ENCODE data around the gene POLE4.

POLE4 gene, protein sequence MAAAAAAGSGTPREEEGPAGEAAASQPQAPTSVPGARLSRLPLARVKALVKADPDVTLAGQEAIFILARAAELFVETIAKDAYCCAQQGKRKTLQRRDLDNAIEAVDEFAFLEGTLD

GRCh38 chr2:74958274-74959105 is at the start of gene POLE4:
TSS of gene POLE4 (plus strand) at chr2:74958643. CDS start at chr2:74958680, 37 bp downstream.
- no peak for FAIRE-seq
- DNase-seq (ENCODE audit: low spot score), result peak; percentile 14

GRCh38 chr2:74908748-74909444 is 49.5 kb upstream of the POLE4 start:
- no peak for DNase-seq (ENCODE audit: low spot score)
- no peak for FAIRE-seq

DNA sequence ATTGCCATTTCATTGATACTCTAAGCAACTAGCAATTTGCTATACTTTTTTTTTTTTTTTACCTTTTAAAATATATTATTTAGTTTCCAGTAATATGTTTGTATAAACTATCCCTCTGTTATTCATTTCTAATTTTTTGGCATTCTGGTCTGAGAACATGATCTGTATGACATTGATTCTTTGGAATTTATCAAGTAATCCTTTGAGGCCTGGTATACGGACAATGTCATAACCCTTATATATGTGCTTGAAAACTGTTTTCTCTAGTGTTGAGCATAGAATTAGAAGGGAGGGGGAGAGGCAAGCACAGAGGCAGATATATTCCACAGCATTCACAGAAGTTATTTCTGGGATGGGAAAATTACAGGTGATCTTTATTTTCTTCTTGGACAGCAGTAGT is 48.2 kb upstream of the POLE4 start:
- FAIRE-seq (no peak), DNase-seq (ENCODE audit: low spot score) (no peak)

- DNase-seq (ENCODE audit: low spot score) (no peak), FAIRE-seq (no peak)
Measured at GRCh38 chr2:74911061-74911460, 47.4 kb upstream of the POLE4 start.

GRCh38 chr2:74915743-74916142 is 42.7 kb upstream of the POLE4 start:
- FAIRE-seq, result peak; percentile 77
- DNase-seq (ENCODE audit: low spot score), result peak; percentile 50

DNA sequence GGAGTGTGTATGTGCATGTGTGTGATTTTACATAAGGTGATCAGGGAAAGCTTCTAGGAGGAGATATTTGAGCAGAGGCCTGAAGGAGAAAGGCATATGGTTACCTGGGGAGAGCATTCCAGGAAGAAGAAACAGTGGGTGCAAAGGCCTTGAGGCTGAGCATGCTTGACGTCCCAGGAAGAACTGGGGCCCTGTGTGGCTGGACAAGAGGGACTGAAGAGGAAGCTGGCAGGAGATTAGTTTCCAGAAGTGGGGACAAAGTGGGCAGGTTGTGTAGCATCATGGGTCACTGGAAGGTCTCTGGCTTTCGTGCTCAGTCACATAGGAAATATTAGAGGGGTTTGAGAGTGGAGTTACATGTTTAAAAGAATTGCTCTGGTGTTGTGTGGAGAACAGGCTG is 42.0 kb upstream of the POLE4 start:
- DNase-seq (ENCODE audit: low spot score) (no peak), FAIRE-seq (no peak)

- FAIRE-seq (peak; percentile 10), DNase-seq (ENCODE audit: low spot score) (peak; percentile 47)
Measured at GRCh38 chr2:74917702-74918619, 40.5 kb upstream of the POLE4 start.

DNA sequence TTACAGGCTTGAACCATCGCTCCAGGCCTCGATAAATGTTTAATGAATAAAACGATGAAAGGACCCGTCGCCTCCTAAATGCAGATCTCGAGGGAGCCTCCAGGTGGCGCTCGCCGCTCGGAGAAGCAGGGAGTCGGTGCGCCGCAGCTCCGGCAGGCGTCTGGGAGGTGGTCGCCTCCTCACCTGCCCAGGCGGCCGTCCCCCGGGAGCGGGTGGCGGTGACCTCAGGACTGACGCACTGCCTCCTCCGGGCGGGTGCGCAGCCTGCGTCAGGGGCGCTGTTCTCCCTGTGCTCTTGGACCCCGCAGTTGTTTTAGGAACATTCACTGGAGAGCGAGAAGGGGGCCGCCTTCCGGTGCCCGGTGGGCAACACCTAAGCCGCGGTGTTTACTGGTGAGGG is 38.6 kb upstream of the POLE4 start:
- no peak for FAIRE-seq
- no peak for DNase-seq (ENCODE audit: low spot score)

DNA sequence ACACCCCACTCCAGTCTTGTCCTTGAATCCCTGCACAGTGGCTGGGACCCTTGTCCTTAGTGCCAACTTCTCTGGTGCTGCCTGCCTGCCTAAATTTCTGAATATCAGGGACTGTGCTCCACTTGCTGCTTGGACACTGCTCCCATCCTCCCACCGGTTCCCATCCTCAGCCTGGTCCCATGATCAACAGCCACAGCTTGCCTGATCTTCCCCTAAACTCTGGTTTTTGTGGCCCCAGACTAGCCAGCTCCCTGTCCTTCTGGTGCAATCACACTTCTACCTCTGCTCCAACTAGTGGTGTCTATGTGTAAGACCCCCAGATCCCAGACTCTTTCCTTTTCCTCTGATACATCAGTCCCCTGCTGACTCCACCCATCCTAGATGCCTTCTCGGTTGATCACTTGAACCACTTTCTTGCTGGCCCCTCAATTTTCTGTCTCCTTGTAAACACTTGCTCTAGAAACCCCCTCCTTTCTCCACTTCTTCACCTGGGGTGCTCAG is 37.2 kb upstream of the POLE4 start:
- DNase-seq (ENCODE audit: low spot score), result no peak
- FAIRE-seq, result no peak

DNA sequence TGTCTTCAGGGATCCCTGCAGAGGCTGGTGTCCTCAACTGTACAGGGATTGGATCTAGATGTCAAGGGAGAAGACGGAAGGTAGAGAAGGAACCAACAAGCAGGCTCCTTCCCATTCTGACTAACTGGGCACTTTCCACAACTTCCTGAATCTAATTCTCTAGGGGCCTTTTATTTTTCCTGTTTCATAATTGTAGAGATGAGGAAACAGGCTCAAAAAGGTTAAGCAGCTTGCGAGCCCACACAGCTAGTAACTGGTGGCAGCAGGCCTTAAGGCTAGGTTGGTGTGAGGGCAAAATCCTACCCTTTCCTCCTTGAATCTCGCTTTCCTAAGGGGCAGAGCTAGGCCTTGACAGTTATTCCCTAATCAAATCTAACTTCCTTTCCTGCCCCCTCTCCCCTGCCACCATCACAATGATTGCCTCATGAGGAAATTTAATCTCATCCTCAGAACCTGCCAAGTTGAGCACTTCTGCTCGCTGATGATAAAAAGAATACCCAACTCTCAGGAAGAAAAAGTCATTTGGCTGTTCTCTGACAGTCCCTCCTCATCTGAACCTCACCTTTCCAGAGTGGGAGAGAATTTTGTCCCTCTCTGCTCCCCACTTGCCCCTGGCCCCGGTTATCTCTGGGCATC is 35.7 kb upstream of the POLE4 start:
- FAIRE-seq (no peak), DNase-seq (ENCODE audit: low spot score) (no peak)

GRCh38 chr2:74924463-74925265 is 33.8 kb upstream of the POLE4 start:
- DNase-seq (ENCODE audit: low spot score) (no peak), FAIRE-seq (no peak)

DNA sequence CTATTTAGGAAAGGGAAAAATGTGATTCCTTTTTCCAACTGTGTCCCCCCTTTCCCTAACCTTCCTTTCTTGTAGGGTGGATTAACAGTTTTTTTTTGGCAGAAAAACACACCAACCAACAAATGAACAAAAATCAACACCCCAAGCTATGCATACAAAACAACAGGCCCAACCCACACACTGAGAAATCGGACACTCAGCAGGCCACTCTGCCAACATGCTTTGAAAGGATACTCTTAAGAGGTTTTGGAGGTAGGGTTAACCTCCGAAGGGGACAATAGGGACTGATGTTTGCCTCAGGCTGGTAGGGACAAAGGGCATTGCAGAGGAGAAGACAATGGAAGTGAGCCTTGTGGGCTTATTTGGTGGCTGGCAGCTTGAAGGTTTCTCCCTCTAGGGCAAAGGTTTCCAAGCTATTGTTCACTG is 33.1 kb upstream of the POLE4 start:
- FAIRE-seq, result no peak

DNA sequence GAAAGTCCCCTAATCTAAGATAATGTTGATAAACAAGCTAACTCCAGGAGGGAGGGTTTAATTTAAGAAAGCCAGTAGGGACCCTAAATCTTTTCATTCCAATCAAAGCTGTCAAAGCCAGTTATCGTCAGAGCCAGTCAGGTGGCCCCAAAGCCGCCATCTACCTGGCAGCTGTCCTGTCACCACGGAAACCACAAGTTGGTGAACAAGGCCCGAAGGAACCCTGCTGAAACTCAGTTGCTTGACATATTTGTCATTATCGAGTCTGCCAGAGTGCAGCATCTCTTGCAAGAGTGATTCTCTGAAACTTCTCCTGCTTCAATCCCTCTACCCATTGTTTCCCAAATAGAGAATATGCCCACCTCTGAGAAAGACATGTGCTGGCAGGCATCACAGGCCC is 30.8 kb upstream of the POLE4 start:
- FAIRE-seq (no peak), DNase-seq (ENCODE audit: low spot score) (no peak)

More for the DNA sequence above, 33.1 kb upstream of the POLE4 start:
- no peak for DNase-seq (ENCODE audit: low spot score)

DNA sequence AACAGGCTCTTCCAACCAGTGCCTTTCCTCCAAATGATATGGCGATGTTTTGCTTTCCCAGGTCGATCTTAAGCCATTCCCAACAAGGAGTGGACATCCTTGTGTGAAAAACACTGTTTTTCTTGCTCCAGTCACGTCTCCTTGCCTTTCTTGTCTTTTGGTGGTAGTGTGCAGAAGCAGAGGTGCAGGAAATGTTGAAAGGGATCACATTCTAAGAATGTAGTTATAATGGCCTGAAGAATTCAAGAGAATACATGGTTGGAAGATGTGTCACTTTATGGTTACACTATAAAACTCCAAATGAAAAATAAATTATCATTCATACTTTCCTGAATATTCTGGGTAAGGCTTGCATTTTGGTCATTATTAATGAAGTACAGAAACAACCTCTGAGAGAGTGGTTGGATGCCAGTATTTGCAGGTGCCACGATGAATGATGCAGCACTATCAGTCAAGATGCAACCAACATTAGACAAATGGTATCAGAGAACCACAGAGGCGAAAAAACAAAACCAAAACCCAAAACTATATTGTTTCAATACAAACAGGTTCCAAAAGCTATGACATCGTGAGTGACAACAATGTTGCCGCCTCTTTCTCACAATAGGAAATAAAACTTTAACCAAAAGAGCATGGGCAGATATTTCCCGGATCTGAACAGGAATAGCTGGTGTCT is 27.5 kb upstream of the POLE4 start:
- FAIRE-seq (no peak), DNase-seq (ENCODE audit: low spot score) (no peak)

DNA sequence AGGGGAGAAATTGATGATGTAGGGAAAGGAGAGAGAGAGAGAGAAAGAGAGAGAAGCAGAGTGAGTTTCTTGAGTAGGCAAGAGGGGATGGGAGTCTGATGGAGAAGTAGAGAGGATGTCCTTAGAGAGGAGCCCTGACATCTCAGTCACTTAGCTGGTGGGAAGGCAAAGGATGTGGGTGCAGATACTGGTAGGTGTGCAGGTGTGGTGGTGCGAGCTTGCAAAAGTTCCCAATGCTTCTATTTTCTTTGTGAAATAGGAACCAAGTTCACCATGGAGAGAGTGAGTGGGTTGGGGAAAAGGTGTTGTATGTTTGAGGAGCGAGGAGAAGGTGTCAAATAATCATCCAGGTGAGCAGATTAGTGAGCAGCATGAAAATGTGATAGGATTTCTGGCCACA is 26.5 kb upstream of the POLE4 start:
- DNase-seq (ENCODE audit: low spot score) (no peak), FAIRE-seq (no peak)

GRCh38 chr2:74935975-74936391 is 22.5 kb upstream of the POLE4 start:
- FAIRE-seq, result no peak
- DNase-seq (ENCODE audit: low spot score), result no peak

DNA sequence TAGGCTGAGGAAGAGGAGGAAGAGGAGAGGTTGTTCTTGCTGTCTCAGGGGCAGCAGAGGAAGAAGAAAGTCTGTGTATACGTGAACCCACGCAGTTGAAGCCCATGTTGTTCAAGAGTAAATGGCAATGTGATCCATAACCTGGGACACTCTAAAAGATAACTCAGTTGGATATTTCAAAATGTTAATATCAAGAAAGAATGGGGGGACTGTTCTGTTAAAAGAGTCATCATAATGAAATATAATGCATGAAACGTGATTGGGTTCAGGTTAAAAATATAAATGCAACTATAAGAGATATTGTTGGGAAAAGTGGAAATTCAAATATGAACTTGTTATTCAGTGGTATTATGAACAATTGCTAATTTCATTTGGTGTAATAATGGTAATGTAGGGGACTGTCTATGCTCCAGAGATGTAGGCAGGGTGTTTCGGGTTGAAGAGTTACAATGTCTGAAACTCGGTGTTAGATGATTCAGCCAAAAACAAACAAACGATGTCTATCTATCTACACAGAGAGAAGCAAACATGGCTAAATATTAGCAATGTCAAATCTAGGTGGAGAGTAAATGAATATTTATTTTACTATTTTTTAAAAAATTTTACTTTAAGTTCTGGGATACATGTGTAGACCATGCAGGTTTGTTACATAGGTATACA is 21.1 kb upstream of the POLE4 start:
- no peak for FAIRE-seq
- no peak for DNase-seq (ENCODE audit: low spot score)

DNA sequence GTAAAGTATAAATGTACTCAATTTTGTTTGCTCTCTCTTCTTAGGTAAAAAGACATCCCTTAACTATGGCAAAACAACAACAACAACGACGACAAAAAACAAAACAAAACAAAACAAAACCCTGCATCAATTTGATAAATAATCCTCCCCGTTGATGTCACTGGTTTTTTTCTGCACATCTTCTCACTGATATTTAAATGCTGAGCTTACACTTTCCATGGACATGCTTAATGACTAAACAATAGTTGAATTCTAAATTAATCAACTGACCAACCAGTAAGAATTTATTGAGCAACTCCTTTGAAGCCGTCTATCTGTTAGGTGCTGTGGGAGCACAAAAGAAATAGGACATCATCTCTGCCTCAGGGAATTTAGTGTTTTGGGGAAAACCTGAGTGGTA is 20.2 kb upstream of the POLE4 start:
- FAIRE-seq (no peak), DNase-seq (ENCODE audit: low spot score) (no peak)
